ENCODE results near the gene CHSY1.

Gene CHSY1

DNA sequence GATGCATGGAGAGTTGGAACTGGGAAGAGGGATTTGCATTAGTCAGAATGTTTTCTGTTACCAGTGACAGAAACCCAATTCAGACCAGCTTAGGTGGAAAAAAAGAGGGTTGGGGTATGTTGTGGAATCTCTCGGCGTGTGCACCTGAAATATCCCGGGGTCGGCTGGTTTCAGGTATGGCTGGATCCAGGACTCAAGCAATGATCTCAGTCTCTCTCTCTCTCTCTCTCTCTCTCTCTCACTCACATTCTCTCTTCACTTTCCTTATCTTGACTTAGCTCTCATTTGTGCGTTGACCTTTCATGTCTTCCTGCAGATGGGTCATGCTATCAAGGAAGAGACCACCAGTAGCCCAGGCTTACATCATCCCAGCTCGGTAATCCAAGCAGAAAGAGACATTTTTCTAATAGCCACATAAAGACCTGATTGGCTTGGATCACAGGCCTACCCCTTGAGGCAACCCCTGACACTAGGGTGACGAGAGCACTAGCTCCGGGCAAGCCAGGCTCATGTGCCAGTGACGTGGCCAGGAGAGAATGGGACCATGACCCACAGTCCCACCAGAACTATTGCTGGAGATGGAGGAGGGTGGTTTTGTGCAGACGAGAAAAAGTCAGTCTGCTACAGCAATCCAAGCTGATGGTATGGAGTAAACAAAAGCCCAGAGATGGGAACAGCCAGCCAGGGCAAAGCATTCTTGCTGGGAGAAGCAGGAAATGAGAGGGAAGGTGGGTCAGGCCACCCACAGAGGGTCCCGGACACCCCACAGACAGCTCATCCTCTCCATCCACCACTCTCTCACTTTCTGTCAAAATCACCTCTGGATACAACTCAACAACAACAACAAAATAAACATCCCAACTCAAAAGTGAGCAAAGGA, 91.7 kb downstream of the CHSY1 start:
- DNase-seq (ENCODE audit: extremely low spot score, insufficient read length, low read depth) = no peak
- no peak for FAIRE-seq

DNA sequence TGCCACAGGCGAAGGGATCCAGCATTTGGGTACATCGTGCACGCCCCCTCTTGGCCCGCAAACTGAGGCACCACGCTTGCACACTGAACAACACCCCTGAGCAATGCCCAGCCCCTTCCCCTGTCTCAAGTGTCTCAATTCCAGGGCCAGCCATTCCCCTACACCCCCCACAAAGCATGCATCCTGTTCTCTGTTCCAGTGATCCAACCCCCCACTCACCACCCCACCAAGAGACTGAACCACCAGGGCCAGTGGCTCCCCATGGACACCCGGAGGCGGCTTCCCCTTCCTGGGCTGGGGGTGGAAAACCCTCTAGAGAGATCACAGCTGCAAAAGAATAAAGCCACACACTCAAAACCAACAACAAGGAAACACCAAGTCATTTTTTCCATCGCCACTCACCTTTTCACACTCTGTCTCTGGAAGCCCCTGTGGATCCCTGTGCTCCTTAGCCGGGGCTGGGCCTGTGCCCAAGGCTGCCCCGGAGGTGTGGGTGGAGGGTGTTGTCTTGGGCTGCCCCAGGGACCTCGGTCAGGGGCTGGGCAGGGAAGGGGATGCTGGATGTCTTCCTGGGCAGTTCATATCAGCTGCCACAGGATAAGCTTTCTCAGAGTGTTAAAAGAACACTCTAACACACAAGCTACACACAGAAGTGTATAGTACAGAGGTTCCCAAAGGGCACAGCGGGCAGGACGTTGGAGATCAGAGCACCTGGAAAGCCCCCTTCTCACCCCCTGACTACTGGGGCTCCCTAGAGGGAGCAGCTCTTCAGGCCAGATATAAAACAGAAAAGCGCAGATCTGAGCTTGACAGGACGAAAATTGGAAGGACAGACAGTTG, 92.5 kb downstream of the CHSY1 start:
- no peak for FAIRE-seq
- DNase-seq (ENCODE audit: extremely low spot score, insufficient read length, low read depth) = no peak

DNA sequence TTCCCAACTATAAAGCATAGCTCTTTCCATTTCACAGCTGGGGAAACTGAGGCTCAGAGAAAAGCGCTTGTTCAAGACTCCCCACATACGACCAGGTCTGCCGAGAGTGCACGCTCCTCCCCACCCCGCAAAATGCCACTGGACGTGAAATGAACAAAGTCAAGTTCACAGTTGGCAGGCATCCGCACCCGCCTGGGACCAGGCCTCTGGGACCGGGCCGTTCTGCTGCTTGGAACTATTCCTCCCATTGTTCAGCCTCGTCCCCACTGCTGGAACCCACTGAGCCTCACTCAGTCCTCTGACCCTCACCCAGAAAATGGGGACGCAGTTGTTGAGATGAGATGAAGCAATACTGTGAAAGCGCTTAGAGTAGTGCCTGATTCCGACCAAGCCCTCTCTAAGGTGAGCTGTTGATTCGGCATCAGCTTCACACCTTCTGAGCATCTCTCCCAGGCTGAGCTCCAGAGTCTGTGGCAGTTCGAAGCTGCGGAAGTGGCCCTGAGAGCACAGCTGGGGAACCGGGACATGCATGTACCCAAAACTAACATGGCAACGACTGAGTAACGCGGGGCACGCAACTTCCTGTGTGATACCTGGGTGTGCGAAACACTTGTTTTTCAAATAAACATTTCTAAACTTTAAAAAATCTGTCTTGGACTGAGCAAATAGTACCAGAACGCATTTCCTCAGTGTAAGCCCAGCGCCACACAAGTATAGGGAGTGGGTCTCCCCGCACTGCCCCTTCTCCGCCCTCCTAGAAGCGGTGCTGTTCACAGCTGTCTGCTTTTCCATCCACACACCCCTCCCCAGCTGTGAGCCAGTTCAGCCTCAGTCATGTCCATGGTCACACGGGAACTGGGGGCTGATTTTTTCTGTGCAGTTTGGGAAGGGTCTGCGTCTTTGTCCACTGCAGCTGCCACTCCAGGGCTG, 93.4 kb downstream of the CHSY1 start:
- DNase-seq (ENCODE audit: extremely low spot score, insufficient read length, low read depth) (no peak), FAIRE-seq (no peak)

DNA sequence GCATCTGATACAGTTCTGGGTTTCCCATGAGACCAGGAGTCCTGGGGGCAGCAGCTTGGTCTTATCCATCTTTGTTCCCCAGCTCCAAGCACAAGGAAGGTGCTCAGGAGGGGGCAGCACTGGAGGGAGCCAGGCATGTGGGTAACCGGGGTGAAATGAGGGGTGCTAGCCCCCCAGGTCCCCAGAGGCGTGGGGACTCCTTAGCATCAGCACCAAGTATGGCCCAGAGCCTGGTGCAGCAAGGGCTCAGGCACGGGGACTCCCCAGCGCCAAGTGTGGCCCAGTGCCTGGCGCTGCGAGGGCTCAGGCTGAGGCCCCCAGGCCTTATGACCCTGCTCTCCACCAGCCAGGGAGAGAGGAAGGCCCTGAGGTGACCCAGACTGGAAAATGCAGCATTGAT, 94.1 kb downstream of the CHSY1 start:
- no peak for FAIRE-seq
- no peak for DNase-seq (ENCODE audit: extremely low spot score, insufficient read length, low read depth)

DNA sequence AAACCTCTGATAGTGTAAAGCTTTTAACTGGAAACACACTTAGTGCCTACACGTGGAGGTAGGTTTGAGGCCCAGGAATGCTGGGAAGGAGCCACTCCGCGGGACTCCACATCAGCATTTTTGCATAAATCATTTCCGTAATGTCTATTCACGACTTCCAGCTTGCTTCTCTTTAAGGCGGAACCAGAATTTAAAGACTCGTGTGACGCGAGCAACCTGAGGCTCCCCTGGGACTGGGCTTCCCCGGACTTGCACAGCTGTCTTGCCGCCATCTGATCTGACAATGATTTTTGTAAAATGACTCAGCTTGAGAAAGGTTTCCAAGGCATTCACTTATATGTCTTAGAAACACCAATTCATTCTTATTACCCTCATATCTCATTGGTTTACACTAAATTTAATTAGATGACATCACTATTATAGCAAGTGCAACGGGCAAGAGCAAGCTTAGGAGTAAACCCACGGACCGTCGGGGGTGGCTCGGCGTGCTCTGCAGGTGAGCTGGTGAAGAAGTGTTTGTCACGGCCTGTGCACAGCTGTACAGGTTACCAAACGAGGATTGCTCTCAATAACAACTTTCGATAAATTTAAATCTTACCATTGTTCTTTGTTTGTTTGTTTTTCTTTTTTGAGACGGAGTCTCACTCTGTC, 95.2 kb downstream of the CHSY1 start:
- DNase-seq (ENCODE audit: extremely low spot score, insufficient read length, low read depth) = peak; percentile 77
- peak; percentile 97 for FAIRE-seq

DNA sequence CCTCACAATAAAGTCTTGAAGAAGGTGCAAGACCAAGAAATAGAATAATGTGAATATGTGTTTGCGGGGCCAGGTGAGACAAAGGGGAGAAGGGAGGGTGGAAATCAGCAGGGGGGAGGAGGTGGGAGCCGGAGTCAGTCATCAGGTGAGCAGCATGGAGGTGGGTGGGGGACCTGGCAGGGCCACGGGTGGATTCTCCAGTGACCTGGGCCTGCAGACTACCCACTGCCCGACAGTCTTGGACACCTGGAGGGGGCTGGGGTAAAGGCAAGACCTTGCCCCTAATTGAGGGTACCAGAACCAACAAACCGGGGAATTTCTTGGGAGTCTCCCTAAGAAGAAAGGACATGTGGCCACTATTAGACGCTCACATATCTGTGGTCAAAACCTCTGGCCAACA, 95.8 kb downstream of the CHSY1 start:
- DNase-seq (ENCODE audit: extremely low spot score, insufficient read length, low read depth) = no peak
- FAIRE-seq = no peak

DNA sequence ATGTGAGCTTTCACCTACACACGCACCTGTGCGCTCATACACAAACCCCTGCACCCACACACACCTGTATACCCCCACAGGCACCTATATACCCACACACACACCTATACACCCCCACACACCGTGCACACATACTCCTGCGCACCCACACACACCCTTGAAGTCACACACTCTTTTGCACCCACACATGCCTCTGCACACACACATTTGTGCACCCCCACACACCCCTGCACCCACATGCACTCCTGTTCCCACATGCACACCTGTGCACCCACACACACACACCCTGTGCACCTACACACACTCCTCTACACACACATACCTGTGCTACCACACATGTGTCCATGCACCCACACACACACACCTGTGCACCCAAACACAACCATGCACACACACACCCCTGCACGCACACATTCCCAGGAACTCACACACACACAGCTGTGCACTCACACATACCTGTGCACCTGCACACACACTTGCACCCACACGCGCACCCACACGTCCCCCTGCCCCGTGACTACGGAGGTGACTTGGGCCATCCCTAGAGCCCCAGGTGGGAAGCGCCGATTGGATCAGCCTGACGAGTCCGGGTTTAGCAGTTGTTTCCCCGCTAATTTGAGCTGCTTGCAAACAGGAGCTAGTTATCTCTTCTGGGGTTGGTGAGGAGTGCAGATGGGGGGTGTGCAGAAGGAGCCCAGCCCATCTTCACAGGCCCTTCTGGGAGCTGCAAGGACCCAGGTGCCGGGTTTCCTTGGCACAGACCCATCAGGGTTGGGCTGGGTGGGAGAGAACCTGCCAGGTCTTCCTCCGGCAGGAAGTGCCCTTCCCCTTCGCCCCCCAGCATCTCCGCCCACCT, 97.8 kb downstream of the CHSY1 start:
- DNase-seq (ENCODE audit: extremely low spot score, insufficient read length, low read depth) (no peak), FAIRE-seq (no peak)

DNA sequence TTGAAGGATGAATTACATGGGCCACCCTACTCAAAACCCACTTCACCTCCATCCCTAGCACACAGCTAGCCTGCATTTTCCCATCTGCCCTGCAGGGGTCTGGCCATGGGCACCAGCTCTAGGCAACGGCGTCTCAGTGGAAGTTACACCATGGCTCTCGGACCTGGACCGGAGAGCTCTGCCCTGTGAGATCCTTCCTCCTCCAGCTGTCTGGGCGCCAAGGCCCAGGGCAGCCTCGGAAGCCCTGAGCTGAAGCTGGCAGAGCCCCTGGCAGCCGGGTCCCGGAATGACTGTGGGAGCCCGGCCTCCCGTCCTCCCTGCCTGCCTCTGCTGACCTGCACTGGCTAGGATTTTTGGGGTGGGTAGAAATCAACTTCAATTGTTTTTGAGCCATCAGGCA, 98.9 kb downstream of the CHSY1 start:
- no peak for DNase-seq (ENCODE audit: extremely low spot score, insufficient read length, low read depth)
- peak; percentile 74 for FAIRE-seq

DNA sequence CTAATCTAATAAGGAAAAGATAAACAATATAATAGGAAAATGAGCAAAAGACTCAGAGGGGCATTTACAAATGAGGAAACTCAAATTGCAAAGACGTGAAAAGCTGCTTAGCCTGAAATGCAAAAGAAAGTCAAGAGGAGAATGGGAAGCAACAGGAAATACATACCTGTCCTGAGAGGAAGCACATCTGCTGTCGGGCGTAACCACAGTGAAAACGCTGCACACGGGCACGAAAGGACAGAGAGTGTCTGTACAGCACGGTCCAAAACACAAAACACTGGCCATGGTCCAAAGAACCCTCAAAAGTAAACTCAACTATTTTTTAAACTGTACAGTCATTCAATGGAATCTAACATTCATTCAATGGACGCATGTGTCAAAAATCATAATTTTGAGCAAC, 100.6 kb downstream of the CHSY1 start:
- DNase-seq (ENCODE audit: extremely low spot score, insufficient read length, low read depth) (no peak), FAIRE-seq (peak; percentile 86)

DNA sequence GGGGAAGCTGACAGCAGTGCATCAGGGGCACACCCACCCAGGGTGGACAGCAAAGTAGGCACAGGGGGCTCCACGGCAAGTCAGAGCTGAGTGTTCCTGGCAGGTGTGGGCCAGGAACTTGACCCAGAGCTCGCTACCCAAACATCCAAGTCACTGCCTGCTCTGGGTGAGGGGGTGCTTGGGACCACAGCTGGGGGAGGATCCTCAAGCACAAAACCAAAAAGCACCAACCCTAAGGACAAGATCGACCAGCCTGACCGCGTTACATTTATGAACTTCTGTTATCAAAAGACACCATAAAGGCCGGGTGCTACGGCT, 101.2 kb downstream of the CHSY1 start:
- DNase-seq (ENCODE audit: extremely low spot score, insufficient read length, low read depth) = no peak
- no peak for FAIRE-seq

DNA sequence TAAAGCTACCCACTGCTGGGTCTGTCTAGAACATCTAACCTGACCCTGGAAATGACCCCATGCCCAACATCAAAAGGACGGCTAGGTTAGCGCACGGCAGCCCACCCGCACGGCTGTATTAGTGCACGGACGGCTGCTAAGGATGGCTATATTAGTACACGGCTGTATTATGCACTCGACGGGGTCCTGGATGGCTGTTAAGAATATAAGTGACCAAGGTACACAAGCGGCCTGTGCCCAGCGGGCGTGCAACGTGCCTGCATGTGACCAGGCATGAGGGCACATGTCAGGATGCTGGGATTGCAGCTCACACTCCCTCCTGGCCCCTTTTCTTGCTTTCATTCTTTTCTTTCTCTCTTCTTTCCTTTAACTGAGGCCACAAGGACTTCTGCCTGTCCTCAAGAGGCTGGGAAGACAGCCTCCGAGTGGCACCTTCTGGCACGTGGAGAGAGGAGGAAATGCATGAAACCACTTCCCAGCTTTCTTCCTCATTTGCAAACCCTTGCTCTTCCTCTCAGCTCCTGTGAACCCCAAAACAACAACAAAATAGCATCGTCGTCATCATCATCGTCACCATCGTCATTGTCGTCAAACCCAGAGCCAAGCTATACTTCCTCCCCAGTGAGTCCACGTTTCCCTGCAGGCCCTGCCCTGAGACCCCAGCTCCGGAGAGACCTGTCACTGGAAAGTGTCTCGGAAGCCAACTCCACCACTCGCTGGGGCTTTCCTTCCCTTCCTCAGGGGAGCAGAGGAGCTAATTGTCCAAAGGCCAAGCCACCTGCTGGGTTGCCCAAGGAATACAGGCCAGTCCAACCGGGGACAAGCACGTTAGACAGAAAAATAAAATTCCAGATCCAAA, 101.8 kb downstream of the CHSY1 start:
- peak; percentile 12 for FAIRE-seq
- no peak for DNase-seq (ENCODE audit: extremely low spot score, insufficient read length, low read depth)

DNA sequence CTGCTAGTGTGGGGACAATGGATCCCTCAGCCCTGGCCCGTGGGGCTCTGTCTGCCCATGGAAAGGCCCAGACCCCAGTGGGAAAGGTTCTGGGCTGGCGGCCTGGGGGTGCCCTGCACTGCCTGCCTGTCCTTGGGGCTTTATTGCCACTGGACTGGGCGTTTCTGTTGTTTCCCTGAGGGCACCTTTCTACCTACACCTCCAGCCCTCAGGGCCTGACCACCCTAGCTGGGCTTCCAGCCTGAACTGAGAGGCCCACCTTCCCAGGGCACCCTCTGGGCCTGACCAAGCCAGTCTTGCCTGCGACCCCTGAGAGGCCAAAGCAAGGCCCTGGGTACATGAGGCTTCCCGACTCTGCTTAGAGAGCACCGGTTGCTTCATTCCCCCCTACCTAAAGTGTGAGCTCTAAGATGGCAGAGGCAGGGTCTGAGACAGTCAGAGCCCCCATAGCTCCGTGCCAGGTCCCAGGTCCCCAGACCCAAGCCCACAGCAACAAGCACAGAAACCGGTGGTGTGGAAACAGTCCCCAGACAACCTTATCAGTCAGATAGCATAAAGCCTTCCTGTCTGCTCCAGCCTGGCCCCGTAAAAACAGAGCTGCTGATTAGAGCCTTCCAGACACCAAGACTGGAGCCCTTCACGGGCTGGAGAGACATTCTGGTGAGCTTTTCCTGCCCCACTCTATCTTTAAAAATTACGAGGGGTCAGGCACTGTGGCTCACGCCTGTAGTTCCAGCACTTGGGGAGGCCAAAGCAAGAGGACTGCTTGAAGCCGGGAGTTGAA, 102.8 kb downstream of the CHSY1 start:
- FAIRE-seq (no peak), DNase-seq (ENCODE audit: extremely low spot score, insufficient read length, low read depth) (no peak)

DNA sequence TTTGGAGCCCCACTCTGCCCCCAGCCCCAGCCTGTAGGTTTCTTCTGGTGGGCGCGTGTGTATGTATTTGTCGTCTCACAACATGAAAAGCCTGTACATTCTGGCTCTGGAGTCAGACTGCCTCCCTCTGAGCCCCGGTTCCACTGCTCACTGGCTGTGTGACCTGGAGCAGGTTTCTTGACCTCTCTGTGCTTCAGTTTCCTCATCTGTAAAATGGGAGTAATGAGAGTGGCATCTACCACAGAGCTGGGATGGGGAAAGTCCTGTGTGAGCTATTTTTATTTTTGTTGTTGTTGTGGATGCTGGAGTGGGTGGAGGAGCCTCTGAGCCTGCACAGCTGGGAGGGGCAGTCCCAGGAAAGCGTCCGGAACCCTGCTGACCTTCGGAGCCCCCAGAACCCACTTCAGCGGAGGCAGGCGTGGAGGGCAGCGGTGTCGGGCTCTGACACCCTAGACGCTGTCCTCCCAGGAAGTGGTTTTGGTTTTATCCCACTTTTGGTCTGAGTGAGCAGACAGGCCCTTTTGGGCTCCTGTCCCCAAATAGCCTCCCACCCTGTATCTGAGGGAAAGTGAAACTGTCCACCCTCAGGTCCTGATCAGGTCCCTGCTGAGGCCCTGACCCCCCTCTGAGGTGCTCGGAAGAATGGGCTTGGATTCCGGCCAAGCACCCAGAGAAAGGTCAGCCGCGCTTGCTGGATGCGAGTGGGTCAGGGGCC, 103.5 kb downstream of the CHSY1 start:
- DNase-seq (ENCODE audit: extremely low spot score, insufficient read length, low read depth) = no peak

DNA sequence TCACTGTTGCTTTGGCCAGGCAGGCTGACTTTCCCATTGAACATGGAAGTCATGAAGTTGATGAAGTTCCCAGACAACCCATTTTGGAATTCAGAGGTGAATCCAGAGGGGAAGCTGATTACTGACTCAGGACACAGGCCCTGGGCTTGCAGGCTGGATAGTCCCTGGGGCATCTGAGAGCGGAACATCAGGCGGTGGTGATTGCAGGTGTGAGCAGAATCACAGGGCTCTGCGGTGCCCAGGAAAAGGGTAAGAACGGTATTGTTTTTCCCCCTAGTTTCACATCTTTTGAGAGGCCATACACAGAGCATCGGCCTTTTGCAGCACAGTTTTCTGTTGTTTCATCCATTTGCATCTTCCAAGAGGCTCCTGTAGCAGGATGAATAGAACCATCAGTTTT, 104.7 kb downstream of the CHSY1 start:
- FAIRE-seq = no peak

More for the DNA sequence above, 103.5 kb downstream of the CHSY1 start:
- FAIRE-seq = peak; percentile 73

DNA sequence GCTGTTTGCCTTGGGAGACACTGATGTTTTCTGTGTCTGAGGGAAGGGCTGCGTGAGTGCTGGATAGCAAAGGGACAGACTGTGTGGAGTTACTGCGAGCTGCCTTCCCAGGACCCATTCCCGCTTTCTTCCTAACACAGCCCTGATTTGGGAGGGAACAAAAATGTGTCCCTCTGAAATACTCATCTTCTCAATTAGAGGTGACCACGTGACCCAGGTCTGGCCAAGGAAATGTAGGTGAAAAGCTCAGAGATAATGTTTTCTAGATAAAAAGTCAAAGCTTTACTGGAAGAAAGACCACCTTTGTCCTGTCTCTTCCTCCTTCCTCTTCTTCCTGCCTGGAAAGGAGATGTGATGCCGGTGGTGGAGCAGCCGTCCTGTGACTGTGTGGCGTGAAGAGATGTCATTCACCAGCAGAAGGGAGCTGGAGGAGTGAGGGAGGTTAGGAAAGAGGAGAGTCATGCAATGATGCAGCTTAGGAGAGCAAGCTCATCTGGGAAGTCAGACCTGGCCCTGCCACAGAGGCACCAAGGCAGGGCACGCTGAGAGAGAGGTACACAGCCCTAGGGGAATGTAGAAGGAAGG, 105.6 kb downstream of the CHSY1 start:
- DNase-seq (ENCODE audit: extremely low spot score, insufficient read length, low read depth) (no peak), FAIRE-seq (no peak)

More for the DNA sequence above, 104.7 kb downstream of the CHSY1 start:
- no peak for DNase-seq (ENCODE audit: extremely low spot score, insufficient read length, low read depth)

DNA sequence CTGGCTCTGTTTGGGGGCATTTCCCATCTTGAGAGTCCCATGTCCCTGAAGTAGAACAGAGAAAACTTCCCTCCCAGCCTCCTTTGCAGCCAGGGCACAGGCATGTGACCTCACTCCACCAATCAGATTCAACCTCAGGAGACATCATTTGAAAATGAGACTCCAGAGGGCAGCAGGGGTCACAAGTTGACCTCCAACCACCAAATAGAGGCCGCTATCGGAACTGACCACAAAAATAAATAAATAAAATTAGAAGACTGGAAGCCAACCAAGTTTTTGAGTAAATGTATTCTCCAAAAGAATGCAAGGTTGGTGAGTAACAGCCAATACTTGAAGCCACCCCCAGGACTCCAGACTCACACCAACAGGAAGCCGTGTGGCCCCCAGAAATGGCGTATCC, 106.5 kb downstream of the CHSY1 start:
- FAIRE-seq (no peak), DNase-seq (ENCODE audit: extremely low spot score, insufficient read length, low read depth) (no peak)

All from GM18507 (cell line).